IPS-NIHi11 (cell line): ENCODE measurements around the gene NCS1.

Source experiments
- DNase-seq: peaks from one replicate; pipeline ENCODE4 v3.0.0; 2012; ENCODE audit warnings: mixed read lengths, low spot score

Gene NCS1

GRCh38 chr9:130172161-130172857 lies at the start of gene NCS1:
Gene NCS1 (plus strand): TSS chr9:130172404. CDS start chr9:130172664, 260 bp downstream.
- DNase-seq: peak; percentile 95

GRCh38 chr9:130122456-130122855 lies 49.7 kb upstream of the NCS1 start:
- no peak for DNase-seq

GRCh38 chr9:130124085-130124860 lies 47.9 kb upstream of the NCS1 start:
- no peak for DNase-seq

- DNase-seq: no peak
These were observed 45.3 kb upstream of the NCS1 start for GRCh38 chr9:130126721-130127433.

GRCh38 chr9:130128251-130128650 lies 44.0 kb upstream of the NCS1 start:
- no peak for DNase-seq

- no peak for DNase-seq
These were observed 43.3 kb upstream of the NCS1 start for GRCh38 chr9:130128733-130129431.

GRCh38 chr9:130129432-130130061 lies 42.7 kb upstream of the NCS1 start:
- DNase-seq: no peak

GRCh38 chr9:130132746-130133145 lies 39.5 kb upstream of the NCS1 start:
- DNase-seq: no peak

GRCh38 chr9:130137081-130137640 lies 35.0 kb upstream of the NCS1 start:
- no peak for DNase-seq

GRCh38 chr9:130137641-130138081 lies 34.5 kb upstream of the NCS1 start:
- no peak for DNase-seq

GRCh38 chr9:130138171-130138653 lies 34.0 kb upstream of the NCS1 start:
- DNase-seq: peak; percentile 80

- peak; percentile 52 for DNase-seq
These were observed 33.4 kb upstream of the NCS1 start for GRCh38 chr9:130138791-130139190.

GRCh38 chr9:130139251-130139650 lies 33.0 kb upstream of the NCS1 start:
- no peak for DNase-seq

GRCh38 chr9:130140706-130141105 lies 31.5 kb upstream of the NCS1 start:
- no peak for DNase-seq

- no peak for DNase-seq
These were observed 30.1 kb upstream of the NCS1 start for GRCh38 chr9:130142056-130142455.

- no peak for DNase-seq
These were observed 29.6 kb upstream of the NCS1 start for GRCh38 chr9:130142641-130143040.

GRCh38 chr9:130143279-130143893 lies 28.8 kb upstream of the NCS1 start:
- DNase-seq: no peak

GRCh38 chr9:130143958-130144366 lies 28.2 kb upstream of the NCS1 start:
- no peak for DNase-seq

GRCh38 chr9:130144703-130145102 lies 27.5 kb upstream of the NCS1 start:
- no peak for DNase-seq

- DNase-seq: no peak
These were observed 26.5 kb upstream of the NCS1 start for GRCh38 chr9:130145658-130146057.

GRCh38 chr9:130147198-130147597 lies 25.0 kb upstream of the NCS1 start:
- DNase-seq: no peak
